ENCODE data around the gene DCAF5.
A peak's percentile ranks its signal among the peaks of the same experiment; 100 is the strongest.
"Not testable (repeated sequence)": the region's sequence is repeated elsewhere in the genome, so short reads cannot be mapped to it uniquely, and the experiment has no call there.

The DCAF5 gene

GRCh38 chr14:69042787-69043444, 110.0 kb downstream of the DCAF5 start:
- DNase-seq (ENCODE audit: low read depth, low spot score) = no peak

- DNase-seq (ENCODE audit: low read depth, low spot score) = no peak
These were observed 110.6 kb downstream of the DCAF5 start for GRCh38 chr14:69042299-69042698.

GRCh38 chr14:69041783-69042182, 111.1 kb downstream of the DCAF5 start:
- no peak for DNase-seq (ENCODE audit: low read depth, low spot score)

- DNase-seq (ENCODE audit: low read depth, low spot score) = no peak
These were observed 112.6 kb downstream of the DCAF5 start for GRCh38 chr14:69040353-69040752.

GRCh38 chr14:69039288-69039628, 113.7 kb downstream of the DCAF5 start:
- DNase-seq (ENCODE audit: low read depth, low spot score) = peak; percentile 74

GRCh38 chr14:69038455-69039287, 114.2 kb downstream of the DCAF5 start:
- DNase-seq (ENCODE audit: low read depth, low spot score) = peak; percentile 70

GRCh38 chr14:69037790-69038454, 115.0 kb downstream of the DCAF5 start:
- DNase-seq (ENCODE audit: low read depth, low spot score) = no peak

GRCh38 chr14:69036757-69037506, 116.0 kb downstream of the DCAF5 start:
- DNase-seq (ENCODE audit: low read depth, low spot score) = peak; percentile 50

- peak; percentile 65 for DNase-seq (ENCODE audit: low read depth, low spot score)
These were observed 118.2 kb downstream of the DCAF5 start for GRCh38 chr14:69034612-69035262.

- no peak for DNase-seq (ENCODE audit: low read depth, low spot score)
These were observed 125.5 kb downstream of the DCAF5 start for GRCh38 chr14:69027242-69027913.

- DNase-seq (ENCODE audit: low read depth, low spot score) = no peak
These were observed 129.9 kb downstream of the DCAF5 start for GRCh38 chr14:69023035-69023434.

- DNase-seq (ENCODE audit: low read depth, low spot score) = not testable (repeated sequence)
These were observed 130.8 kb downstream of the DCAF5 start for GRCh38 chr14:69022093-69022492.

- no peak for DNase-seq (ENCODE audit: low read depth, low spot score)
These were observed 135.2 kb downstream of the DCAF5 start for GRCh38 chr14:69017706-69018105.

- DNase-seq (ENCODE audit: low read depth, low spot score) = no peak
These were observed 138.1 kb downstream of the DCAF5 start for GRCh38 chr14:69014829-69015259.

GRCh38 chr14:69013943-69014782, 138.8 kb downstream of the DCAF5 start:
- DNase-seq (ENCODE audit: low read depth, low spot score) = peak; percentile 11

- no peak for DNase-seq (ENCODE audit: low read depth, low spot score)
These were observed 140.5 kb downstream of the DCAF5 start for GRCh38 chr14:69012256-69012953.

GRCh38 chr14:69010648-69011047, 142.3 kb downstream of the DCAF5 start:
- DNase-seq (ENCODE audit: low read depth, low spot score) = no peak

- DNase-seq (ENCODE audit: low read depth, low spot score) = peak; percentile 86
These were observed 144.5 kb downstream of the DCAF5 start for GRCh38 chr14:69008421-69008884.

GRCh38 chr14:69006346-69006745, 146.6 kb downstream of the DCAF5 start:
- no peak for DNase-seq (ENCODE audit: low read depth, low spot score)
